GM18873 (cell line): ENCODE data around the gene ANGPTL7.

ENCODE experiments used
- ATAC-seq: cut with Tn5 transposase; IDR thresholded peaks from one replicate; pipeline ENCODE4 v1.9.1; 2021; ENCODE audit warnings: mild to moderate bottlenecking, moderate library complexity, moderate number of reproducible peaks; ENCODE audit not compliant: unreplicated experiment, low FRiP score

Gene ANGPTL7

DNA sequence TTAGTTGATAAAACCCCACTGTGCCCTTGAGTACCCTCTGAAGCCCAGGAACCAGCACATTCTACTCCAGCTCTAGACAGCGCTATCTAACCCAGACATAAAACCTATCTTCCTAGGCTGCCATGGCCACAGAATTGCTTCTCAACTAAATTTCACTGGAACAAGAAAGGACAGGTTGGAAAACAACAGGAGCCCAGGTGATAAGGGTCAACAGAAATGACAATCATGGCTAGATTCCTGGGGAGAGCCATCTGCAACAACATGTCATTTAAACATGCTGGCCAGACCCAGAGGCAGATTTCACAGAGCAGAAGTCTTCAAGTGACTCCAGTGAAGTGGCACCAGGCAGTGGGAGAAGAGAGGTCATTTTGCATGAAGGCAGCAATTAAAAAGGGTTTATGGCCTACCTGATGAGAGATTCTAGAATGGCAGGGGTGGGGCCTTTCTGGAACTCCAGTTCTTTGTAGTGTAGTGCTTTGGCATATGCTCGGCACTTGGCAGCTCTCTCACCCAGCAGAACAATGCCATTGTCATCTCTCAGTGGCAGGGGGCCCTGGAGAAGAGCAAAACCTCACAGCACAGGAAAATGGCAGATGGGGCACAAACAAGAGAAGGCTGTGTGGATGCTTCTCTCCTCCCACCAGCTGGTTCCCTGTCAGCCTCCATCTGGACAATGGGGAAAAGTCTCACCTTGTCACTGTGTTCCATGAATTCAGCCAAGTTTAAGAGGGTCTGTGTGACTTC, 9.9 kb downstream of the ANGPTL7 start:
- ATAC-seq = no peak

DNA sequence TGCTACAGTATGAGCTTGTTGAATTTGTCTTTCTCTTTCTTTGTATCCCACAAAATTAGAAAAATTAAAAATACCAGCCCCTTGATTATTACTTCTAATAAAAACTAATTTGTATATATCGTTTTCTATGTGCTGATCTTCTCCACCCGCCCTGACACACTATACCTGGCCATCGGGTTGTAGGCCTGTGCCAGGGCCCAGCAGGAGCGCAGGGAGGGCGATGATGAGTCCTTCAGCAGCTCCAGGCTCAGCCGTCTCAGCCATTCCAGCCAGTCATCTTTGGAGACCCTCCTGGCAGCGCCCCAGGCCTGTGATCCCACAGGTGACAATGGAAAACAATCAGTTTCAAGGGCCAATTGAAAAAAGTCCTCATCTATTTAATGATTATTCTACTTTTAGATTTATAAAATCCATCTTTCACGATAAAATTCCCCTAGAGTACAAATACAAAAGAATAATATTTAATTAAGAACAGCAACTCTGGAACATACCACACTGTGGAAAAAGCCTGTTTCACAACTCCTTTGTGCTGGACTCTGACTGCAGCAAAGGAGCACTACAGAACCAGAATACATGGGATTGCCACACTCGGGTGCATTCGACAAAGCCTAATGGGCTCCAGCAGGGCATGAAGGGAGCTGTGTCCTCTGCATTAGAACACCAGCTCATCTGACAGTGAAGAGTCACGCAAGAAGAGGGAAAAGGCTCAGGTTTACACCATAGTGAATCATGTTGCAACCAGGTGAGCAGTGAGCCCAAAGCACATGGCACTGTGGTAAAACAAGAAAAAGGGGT, 15.4 kb downstream of the ANGPTL7 start:
- no peak for ATAC-seq

DNA sequence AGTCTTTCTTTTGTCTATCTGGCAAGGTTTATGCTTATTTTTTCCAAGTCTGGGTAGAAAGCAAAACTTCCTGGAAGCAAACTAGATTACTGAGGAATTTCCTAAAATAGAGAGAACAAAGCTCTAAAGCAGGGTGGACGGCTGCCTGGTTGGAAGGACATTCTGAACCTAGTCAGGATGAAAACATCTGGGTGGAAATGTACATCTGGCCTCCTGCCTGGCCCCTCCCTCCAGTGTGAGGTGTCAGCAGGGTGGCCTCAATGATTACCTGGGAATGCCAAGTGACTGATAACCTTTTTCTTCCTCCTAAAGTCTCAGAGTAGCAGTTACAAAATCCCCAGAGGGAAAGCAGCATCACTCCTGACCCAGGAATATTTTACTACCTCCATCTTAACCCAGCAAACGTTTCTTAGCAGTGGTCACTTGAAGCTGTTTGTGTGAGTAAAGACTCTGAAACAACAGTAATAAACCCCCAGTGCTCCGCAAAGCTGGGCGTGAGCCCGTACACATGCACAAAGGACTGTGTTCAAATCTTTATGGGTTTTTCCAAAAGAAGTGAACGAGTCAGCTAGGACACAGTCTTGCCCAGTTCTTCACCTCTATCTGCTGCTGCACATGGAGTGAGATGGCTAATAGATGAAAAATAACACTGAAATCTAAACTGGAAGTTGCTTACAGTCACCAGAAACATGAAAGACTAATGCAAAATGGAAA, 18.9 kb downstream of the ANGPTL7 start:
- ATAC-seq = no peak

DNA sequence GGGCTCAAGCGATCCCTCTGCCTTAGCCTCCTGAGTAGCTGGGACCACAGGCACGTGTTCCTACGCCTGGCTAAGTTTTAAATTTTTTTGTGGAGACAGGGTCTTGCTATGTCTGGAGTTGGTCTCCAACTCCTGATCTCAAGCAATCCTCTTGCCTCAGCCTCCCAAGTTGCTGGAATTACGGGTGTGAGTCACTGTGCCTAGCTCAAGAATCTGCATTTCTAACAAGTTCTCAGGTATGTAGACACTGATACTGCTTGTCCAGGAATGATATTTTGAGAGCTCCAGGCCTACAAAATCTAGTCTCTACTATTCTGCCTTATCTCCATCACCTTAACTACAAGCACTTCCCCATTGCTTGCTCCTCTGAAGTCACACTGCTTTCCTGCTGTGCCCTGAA, 22.3 kb downstream of the ANGPTL7 start:
- ATAC-seq = no peak

DNA sequence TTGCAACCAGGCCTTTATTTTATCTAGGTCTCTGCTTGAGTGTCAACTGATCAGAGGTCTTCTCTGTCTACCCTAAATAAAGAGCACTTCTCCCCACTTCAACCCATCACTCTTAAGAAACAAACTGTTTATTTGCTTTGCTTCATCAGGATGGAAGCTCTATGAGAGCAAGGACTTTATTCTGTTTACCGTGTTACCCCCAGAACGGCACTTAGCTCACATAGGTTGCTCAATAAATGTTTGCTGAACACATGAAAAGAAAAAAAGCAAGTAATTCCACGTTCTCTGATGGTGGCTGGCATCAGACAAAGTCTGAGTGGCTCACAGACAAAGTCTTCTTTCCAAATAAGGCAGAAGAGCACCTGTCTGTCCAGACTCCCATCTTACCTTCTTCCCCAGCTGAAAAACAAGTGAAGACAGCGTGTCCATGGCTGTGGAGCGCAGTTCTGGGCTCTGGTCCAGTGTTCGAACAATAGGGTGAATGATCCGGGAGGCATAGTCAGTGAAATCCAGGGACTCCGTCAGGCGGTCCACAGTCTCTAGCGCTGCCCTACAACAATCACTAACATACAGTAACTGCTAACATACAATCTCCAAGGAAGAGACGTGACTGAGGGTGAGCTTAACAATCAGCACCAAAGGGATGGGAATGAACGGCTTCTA, 22.9 kb downstream of the ANGPTL7 start:
- no peak for ATAC-seq

DNA sequence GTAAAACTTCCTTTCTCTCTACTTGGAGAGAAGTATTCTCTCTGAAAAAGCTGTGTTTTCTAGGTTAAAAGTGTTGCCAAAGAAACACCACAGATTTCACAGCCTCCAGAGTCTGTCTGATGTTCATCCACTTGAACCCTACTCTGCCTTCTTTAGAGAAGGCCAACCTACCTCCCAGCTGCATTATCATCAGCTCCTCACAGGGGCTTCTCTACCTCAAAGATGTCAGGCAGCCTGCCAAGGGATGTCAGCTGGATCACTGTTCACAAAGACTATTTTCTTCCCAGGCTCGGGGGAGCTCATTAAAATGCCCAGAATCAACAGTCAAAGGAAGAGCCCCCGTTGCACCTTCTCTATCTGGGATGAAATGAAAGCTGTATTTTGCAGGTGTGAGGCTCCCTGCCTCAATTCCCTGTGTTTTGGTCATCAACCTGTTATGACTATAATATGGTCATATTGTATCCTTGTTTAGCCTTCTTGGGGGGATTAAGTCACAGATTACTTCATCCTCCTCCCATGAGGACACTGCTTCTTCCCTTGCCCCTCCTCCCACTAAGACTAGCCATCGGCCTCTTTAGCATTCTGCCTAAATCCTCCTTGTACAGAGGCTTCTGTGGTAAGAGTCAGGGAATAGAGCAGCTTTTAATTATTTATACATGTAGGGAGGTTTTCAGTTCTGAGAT, 25.7 kb downstream of the ANGPTL7 start:
- ATAC-seq = no peak

DNA sequence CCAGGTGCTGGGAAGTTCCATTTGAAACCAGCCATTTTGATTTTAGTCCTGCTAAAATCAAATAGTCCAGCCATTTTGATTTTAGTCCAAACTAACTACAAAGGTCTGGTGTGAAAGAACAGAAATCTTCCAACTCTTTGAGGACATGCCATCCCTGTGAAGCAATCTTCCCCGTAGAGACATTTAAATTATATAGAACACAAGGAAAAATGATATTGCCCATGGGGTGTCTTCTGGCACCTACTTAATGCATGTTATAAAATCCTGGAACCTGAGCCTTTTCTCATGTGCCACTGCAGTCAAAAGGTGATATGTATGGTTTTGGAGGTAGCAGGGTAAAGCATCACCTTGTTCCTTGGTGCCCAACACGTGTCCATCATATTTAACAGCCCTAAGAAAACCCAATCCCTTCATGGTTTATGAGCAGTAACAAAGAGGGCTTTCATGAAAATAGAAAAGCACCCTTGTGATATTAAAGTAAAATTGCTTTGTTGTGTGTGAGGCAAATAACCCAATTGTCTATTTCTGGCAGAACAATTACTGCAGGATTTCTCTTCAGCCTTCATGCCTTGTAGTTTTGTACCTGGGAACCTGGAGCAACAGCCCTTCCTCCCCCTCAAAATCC, 26.3 kb downstream of the ANGPTL7 start:
- ATAC-seq = no peak

DNA sequence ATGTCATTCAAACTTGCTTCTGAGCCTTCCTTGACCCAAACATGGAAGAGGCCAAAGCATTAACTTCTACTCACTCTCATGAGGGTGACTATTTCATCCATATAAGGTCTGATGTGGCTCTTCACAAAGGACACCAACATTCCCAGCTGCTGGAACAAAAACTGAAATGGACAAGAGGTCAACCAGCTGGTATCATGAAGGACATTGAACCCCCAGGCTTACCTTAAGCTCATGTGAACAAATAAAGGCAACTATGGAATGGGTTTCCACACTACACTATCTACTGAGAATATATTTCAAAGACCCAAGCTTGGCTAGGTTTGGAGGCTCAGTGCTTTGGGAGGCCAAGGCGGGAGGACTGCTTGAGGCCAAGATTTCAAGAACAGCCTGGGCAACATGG, 26.9 kb downstream of the ANGPTL7 start:
- no peak for ATAC-seq

DNA sequence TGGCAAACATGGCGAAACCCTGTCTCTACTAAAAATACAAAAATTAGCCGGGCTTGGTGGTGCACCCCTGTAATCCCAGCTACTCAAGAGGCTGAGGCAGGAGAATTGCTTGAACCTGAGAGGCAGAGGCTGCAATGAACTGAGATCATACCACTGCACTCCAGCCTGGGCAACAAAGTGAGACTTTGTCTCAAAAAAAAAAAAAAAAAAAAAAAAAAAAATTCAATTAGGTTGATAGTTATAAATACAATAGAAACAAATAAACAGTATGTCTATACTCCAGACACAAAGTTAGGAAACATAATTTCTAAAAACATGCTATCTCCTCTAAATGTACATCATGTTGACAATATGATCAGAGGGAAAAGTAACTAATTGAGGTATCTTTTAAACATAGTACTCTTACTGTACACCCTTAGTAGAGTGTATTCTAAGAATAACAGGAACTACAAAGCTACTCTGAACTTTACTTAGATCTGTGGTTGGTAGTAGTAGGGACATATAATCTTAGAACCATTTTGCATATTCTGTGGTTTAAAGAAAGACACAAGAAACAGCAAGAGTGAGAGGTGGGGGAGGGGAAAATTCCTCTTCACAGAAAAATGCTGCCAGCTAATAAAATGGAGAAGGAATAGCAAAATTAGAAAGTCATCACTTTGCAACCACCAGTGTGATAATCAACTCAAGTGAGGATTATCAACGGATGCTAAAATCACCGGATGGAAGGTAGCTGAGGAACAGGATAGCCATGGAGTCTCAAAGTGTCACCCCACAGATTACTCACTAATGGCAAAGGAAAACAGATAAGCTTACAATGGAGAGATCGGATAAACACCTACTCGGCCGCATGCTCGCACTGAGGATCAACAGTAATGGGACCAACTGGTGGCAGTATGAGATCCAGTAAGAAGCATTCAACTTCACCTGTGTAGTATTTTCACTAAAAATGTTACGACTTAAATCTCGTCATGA, 38.2 kb downstream of the ANGPTL7 start:
- ATAC-seq = peak; percentile 58

DNA sequence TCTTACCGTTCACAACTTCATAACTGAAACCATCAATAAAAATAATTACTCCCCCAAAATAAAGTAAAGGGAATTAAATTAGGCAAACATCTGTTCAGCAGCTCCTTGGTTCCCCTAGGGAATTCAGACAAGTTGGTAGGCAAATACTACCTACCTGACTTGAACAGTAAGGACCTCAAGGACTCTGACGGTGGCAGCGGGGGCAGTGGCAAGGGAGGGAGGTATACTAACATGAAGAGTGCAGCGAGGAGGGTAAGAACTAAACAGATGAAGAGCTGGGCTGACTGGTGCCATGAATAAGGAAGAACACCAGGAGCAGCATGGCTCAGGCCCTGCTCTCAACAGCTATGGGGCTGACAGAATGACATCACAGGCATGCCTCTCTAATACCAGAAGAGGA, 40.0 kb downstream of the ANGPTL7 start:
- no peak for ATAC-seq

DNA sequence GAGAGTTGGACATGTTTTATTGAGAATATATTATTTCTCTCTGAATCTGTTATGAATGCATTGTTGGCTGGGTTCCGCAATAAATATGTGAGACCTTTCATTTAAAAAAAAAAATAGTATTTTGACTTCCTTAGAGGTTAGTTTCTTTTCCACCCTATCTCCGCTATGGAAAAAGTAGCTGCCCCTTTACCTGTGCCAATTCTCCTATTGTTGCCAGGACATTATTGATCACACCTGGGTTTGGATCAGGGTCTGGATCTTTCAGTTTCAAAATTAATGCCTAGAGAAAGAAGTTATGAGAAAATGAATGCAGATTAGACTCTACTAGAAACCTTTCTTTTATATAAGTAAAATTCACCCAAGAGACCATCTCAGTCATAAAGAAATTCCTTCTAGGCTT, 44.1 kb downstream of the ANGPTL7 start:
- ATAC-seq = no peak

DNA sequence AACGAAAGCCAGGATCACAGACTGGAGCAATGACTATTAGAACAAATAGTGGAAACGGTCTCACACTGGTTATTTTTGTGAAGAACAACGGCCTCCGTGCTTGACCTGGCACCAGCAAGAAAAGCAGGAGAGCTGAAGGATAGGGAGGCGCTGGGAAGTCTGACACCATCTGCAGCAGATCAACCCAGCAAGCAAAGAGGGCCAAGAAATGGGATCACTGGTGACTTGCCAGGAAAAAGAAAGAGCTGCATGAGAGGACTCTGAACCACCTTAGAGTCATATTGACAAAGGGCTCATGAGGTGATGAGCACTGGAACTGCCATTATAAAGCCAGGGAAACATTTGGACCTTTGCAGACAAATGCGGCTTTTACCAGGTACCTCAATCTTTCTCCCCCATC, 48.2 kb downstream of the ANGPTL7 start:
- ATAC-seq = no peak

DNA sequence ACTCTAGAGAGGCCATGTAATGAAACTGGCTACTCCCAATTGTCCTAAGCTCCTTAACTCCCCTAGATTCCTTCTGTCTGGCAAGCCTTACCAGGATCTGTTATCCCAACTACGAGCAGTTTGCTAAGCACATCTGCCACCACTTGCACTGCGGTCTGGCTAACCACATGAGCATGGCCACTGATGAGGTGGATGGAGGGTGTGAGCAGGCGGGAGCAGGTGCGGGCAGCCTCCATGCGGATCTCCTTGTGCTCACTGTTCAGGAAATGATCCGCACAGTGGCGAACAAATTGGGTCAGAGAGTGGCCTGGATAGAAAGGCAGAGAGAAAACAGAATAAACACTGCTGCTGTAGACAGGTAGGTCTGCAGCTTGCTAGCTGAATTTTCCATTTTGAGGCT, 49.2 kb downstream of the ANGPTL7 start:
- ATAC-seq = no peak

DNA sequence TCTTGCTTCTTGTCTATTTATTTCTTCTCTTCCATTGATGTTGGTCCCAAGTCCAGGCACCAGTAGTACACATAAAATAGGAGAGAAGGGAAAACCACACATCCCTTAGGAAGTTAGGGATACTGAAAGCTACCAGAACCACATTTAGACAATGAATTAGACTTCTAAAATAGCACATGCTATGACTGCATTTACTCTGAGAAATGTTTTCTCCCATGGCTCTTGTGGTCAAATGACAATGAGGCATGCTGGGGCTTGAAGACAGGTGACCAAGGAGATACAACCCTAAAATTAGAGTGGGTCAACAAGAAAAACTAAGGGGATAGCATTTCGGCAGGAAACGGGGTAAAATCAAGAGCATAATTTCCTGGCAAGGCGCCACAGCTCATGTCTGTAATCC, 56.1 kb downstream of the ANGPTL7 start:
- ATAC-seq = no peak
